Measurements from ENCODE around the gene TRIP10.
"Not testable (repeated sequence)": the region's sequence is repeated elsewhere in the genome, so short reads cannot be mapped to it uniquely, and the experiment has no call there.

TRIP10 gene

DNA sequence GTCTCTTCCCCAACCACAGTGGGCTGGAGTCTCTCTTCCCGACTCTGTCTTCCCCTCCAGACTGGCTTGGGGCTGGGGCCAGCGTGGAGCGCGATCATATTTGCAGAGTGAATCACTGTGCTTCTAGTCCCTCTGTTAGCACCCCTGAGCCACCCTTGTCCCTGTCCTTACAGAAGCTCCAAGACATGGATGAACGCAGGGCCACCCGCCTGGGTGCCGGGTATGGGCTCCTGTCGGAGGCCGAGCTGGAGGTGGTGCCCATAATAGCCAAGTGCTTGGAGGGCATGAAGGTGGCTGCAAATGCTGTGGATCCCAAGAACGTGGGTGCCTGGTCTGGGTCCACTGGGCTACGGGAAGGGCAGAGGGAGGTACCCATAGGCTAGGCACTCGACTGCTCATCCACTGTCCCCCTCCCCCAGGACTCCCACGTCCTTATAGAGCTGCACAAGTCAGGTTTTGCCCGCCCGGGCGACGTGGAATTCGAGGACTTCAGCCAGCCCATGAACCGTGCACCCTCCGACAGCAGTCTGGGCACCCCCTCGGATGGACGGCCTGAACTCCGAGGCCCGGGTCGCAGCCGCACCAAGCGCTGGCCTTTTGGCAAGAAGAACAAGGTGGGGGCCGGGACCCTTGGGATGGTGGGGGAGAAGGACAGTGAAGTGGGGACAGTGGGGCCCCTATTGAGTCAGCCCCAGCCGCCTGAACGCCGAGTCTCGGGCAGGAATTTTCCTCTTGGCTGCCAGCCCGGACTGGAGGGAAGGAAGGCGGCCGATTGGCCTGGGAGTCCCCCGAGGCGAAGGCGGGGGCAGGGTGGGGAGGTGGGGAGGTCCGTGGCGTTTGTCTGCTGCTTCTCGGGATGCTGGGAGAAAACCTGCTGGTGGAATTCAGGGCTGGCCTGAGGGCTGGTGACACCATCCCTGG is 5.2 kb downstream of the TRIP10 start:
- DNase-seq = peak; percentile 10

DNA sequence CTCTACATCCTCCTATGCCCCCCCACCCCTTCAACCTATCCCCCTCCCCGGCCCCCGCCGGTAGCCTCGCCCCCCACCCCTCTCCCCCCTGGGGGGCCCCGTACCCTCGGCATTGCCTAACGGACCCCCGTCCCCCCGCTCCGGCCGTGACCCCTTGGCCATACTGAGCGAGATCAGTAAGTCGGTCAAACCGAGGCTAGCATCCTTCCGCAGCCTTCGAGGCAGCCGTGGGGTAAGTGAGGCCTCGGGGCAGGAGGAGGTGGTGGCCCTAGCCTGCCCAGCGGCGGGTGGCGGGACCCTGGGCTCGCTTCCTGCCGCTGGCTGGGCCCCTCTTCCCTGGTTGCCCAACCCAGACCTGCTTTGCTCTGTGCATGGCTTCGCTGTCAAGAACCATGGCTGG is 6.5 kb downstream of the TRIP10 start:
- no peak for DNase-seq

DNA sequence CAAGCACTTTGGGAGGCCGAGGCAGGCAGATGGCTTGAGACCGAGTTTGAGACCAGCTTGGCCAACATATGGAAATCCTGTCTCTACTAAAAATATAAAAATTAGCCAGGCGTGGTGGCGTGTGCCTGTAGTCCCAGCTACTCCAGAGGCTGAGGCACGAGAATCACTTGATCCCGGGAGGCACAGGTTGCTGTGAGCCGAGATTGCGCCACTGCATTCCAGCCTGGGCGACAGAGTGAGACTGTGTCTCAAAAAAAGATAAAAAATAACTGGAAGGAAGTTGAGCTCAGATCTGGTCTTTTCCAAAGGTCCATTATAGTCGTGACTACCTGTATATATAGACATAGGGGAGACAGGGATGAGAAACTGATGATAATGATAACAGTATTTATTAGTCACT is 9.1 kb downstream of the TRIP10 start:
- DNase-seq = not testable (repeated sequence)

DNA sequence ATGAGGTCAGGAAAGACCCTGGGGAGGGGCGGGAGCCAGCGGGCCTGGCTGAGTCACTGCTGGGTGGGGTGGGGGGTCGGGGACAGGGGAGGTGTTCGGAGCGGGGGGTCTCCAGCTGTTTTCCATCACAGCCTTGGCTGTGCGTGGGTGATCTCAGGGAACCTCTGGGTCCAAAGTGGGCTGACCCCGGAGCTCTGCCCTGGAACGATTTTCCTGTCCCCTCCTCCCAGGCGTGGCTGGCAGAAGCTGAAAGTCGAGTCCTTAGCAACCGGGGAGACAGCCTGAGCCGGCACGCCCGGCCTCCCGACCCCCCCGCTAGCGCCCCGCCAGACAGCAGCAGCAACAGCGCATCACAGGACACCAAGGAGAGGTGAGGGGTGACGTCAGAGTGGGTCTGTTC is 10.6 kb downstream of the TRIP10 start:
- DNase-seq = no peak

DNA sequence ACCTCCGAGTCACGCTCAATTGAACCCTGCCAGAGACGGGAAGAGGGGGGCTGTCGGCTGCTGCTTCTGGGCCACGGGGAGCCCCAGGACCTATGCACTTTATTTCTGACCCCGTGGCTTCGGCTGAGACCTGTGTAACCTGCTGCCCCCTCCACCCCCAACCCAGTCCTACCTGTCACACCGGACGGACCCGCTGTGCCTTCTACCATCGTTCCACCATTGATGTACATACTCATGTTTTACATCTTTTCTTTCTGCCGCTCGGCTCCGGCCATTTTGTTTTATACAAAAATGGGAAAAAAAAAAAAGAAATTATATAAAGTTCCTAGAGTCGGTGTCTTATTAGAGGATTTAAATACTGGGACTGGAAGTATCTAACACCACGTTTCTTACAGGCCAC is 11.7 kb downstream of the TRIP10 start:
- no peak for DNase-seq

DNA sequence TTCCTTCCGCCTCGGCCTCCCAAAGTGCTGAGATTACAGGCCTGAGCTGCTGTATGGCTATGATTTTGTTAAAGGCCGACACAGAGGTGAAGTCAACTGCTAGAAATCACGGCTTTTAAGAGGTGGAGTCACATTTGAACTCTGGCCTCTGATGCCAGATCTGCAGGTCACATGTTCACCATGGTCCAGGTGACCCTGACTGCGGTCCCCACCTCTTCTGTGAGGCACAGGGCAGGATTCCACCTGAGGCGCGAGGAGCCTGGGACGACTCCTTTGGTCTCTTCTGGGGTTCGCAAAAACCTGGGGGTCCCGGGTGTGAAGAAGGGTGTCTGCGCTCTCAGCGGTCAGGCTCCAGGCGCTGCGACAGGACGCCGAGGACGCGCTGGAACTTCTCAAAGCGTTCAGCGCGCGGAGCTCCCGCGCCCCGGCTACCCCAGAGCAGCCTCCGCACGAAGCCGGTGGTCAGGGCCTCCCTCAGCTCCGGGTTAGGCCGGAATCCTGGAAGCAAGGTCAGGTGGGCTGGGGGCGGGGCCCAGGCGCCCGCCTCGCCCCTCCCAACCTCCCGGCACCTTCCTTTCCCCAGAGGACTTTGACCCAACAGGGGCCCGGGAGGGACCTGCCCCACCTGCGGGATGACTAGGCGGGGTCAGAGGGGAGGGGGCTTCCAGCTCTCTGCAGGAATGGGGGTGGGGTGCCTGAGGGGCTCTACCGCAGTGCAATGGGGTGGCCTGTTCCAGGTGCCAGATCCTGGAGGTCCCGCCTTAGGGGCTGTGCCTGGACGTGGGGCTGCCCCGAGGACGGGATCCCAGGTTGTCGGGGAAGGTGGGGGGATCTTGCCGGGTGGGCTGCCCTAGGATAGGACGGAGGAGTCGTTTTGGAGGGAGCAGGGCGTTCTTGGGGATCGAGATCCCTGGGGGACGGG is 13.0 kb downstream of the TRIP10 start:
- no peak for DNase-seq

DNA sequence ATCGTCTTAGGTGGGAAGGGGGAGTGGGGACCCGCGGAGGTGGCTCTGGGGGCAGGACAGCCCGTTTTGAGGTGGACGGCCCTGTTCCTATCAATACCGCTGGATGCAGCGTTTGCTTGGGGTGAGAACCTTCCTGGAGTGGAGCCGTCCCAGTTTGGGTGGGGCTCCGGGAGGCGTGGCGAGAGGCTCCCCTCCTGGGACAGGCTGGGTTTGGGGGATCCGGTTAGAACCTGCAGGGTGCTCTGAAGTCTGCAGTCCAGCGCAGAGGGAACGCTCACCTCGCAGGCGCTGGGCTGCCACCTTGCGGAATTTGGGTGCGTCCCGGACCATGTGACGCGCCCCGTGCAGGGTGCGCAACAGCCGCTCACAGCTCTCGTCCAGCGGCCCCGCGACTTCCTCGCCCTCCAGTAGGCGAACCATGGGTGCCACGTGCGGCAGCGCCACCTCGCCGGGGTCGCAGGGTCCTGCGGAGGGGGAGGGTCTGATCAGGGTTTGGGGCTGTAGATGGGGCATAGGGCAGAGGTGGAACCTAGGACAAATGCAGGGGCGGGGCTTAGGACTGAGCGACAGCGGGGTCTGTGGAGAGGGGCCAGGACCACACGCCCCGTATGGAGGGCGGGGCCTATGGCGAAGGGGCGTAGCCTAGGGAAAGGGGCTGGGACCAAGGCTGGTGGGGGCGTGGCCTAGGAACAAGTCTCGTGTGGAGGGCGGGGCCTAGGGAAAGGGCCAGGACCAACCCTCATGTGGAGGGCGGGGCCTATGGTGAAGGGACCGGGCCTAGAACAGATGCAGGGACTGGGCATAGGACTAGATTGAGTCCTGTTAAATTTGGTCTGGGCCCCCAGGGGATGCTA is 13.9 kb downstream of the TRIP10 start:
- no peak for DNase-seq

DNA sequence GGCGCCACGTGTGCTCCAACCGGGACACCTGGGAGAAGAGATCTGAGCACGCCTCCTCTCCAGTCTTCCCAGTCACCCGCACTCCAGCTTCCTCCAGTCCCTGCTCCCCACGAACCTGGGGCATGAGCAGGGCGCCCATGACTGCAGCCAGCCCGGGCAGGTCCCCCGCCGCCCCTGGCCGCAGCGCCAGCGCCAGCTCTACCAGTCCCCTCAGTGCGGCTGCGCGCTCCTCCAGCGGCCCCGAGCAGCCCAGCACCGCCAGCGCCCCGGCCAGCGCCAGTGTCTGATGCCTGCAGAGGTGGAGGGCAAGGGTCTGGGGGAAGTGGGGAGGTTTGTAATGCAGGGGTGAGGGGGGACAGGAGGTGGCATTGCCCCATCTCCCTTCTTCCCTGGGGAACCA is 14.7 kb downstream of the TRIP10 start:
- DNase-seq = no peak

DNA sequence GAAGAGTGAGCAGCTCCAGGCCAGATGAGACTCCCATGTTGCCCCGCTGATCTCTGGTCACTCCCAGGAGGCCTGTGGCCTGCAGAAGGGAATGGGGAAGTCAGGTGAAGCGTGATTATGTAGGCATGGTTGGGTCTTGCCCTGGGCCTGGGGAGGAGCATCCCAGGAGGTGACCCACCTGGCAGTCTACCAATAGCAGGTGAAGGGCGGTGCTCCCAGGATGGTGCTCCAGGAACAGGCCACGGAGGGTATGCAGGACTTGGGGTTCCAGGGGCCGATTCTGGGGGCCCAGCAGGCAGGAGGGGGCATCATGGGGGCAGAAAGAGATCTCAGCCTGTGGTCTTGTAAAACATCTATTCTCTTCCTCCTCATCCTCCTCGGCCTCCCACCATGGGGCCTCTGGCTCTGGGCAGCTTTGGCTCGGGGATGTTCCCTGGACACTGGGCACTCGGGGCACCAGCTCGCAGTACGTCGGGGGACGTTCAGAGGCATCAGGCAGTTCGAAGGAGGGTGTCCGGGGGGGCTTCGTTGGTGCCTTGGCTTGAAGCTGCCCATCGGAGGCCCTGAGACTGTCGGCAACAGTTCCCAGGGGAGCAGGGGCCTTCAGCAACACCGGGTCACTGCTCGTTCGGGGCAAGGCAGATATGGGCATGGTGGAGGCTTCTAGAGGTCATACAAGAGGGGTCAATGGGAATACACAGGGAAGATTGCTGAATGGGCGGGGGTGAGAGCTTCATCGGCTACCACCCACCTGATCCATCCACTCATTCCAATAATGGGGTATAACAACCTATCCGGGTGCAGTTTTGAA is 15.4 kb downstream of the TRIP10 start:
- no peak for DNase-seq

DNA sequence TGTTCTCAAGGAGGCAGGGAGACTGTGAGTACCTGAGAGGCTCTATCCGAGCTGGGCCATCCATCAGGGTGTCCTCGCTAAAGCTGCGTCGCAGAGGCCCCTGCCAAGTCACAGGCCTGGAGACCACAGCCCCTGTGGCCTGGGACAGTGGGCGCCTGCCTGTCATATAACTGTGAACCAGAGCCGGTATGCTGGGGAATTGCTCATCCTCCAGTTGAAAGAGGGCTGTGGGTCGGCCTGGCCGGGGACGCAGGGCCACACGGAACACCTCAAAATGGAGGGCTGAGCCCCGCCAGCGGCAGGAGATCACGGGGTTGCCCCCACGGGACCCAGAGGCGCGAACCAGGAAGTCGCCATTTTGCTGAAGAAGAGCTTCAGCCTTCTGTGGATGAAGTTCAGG is 21.1 kb downstream of the TRIP10 start:
- DNase-seq = no peak

DNA sequence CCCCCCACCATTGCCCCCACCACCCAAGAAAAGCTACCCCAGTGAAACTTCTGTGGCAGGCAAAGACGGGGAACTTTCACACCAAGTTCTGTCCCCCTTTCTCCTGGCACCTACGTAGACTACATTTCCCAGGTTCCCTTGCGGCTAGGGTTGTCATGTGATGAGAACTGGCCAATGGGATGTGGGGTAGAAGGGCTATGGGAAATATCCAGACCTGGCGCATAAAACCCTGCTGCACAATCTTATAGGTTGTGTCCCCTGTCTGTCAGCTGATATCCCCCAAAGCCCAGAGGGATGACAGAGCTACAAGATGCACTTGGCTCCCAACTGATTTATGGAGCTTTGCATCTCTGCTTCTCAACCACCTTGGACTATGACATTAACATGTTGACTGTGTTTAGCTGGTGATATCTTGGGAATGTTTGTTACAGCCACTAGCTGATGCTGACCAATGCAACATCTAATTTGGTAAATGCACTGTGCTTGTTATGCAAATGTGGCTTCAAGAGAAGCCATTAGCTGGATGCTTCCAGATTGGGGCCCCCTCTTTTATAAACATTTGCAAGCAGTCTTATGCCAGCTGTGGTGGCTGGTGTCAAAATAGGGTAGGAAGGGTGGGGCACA is 21.7 kb downstream of the TRIP10 start:
- no peak for DNase-seq

DNA sequence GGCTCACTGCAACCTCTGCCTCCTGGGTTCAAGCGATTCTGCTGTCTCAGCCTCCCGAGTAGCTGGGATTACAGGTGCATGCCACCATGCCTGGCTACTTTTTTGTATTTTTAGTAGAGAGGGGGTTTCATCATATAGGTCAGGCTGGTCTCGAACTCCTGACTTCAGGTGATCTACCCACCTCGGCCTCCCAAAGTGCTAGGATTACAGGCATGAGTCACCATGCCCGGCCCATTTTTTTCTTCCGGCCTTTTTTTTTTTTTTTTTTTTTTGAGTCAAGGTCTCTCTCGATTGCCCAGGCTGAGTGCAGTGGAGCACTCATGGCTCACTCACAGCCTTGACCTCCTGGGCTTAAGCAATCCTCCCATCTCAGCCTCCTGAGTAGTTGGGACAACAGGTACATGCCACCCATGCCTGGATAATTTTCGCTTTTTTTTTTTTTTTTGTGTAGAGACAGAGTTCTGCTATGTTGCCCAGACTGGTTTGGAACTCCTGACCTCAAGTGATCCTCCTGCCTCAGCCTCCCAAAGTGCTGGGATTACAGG is 22.8 kb downstream of the TRIP10 start:
- DNase-seq = not testable (repeated sequence)

DNA sequence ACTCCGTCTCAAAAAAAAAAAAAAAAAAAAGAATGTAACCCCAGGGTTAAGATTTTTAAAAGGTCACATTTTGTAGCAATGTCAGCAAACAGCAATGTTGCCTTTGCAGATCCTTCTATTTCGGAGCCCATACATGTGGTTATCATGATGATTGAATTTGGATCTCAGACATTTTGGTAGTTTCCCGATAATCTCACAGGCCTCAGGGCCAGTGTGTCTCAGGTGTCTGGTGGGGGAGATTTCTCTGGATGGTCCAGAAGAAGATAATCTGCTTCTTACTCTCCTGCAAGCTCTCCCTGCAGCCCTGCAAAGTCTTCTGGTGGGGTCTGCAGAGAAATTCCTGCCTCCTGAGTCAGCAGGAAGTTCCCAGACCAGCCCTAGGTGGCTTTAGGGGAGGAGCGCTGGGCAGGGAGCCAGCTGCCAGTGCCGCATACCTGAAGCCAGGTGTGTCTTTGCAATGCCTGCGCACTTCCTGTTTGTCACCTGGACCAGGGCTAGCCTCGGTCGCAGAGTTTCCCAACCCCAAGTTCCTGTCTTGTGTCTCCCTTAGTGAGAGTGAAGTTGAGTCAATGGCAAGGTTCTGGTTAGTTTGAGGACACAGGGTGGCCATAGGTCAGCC is 26.4 kb downstream of the TRIP10 start:
- DNase-seq = peak; percentile 41

DNA sequence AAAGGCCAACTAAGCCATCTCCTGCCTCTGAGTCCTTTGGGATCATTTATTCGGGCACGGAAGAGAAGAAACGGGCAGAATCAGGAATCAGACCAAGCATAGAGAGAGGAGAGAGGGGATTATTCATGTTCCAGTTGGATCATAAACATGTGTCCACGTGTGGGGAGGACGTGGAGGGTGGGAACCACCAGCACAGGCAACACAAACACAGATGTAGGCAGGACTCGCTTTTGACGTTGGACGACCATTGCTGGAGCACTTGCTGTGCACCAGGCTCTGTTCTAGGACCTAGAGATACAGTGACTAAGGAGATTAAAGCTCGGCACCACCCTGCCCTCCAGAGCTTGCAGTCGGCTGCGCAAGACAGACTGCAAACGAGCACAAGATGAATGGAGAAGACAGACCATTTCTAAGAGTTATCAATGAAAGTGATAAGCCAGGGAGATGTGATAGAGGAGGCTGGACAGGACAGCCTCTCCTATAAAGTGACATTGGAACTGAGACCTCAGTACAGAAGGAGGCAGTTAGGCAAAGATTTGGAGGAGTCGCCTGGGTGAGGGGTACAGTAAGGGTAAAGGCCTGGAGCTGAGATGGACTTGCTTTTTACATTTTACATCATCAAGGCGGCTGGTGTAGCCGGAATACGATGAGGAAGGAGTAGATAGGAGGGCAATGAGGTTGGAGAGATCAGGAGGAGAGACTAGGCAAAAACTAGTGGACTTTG is 27.0 kb downstream of the TRIP10 start:
- DNase-seq = no peak

DNA sequence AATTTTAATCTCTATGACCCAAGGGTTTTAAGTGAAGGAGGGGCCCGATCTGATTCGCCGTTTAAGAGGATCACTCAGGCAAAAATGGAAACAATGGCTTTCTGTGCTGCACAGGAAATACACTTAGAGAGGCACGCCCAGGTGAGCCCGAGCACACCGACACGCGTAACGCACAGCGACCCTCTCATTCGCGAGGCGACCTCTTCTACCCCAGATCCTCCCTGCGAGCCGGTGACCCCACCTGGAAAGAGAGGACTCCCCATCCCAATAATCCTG is 27.5 kb downstream of the TRIP10 start:
- DNase-seq = no peak

DNA sequence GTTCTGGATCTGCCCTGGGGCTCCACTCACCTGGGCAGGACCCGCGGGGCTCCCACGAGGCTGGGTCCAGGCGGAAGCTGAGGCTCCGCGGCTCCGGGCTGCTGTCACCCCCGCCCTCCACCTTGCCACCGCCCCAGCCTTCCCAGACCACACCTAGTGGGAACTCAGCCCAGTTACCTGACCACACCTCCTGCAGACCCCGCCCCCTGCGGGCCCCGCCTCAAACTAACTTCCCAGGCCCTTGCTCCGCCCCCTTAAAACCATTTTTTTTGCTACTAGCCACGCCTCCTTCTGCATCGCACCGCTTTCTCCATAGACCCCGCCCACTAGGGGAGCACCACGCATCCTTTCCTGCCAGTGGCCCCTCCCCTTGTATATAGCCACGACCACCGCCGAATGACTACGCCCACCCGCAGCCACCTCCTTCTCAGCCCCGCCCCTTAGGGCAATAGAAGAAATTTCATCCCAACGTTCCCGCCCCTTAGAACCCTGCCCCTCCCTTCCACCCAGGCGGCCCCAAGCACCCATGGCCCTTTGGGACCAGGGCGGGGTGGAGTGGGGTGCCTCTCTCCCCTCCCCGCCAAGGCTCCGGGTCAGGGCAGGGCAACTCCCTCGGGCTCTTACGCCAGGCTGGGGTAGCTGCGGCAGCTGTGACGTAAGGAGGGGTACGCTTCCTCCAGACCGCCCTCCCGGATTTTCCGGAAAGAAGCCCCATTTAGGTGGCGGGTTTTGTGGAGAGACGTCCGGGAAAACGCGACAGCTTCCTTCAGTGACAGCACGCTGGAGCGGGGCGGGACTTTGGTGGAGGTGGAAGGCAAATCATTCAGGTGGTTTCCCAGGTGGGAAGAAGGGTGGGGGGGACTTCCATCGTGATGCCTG is 28.1 kb downstream of the TRIP10 start, which contains the start of gene SH2D3A:
Gene SH2D3A (minus strand): TSS at position 79 of the 879 bp plus-strand sequence. CDS start 3,687 bp downstream, outside the sequence.
- DNase-seq = peak; percentile 47

DNA sequence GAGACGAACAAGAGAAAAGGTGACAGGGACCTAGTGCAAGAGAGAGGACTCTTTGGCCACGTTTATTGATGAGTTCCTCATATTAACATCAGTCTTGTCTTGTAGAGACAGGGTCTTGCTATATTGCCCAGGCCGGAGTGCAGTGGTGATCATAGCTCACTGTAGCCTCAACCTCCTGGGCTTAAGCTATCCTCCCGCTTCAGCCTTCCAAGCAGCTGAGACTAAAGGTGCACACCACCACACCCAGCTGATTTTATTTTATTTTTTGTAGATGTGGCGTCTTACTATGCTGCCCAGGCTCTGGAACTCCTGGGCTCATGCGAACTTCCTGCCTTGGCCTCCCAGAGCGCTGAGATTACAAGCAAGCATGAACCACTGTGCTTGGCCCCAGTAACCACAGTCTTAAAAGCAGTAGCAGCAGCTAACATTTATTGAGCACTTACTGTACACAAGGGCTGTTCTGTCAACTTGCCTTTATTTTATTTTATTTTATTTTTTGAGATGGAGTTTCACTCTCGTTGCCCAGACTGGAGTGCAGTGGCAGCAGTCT is 28.8 kb downstream of the TRIP10 start:
- no peak for DNase-seq

DNA sequence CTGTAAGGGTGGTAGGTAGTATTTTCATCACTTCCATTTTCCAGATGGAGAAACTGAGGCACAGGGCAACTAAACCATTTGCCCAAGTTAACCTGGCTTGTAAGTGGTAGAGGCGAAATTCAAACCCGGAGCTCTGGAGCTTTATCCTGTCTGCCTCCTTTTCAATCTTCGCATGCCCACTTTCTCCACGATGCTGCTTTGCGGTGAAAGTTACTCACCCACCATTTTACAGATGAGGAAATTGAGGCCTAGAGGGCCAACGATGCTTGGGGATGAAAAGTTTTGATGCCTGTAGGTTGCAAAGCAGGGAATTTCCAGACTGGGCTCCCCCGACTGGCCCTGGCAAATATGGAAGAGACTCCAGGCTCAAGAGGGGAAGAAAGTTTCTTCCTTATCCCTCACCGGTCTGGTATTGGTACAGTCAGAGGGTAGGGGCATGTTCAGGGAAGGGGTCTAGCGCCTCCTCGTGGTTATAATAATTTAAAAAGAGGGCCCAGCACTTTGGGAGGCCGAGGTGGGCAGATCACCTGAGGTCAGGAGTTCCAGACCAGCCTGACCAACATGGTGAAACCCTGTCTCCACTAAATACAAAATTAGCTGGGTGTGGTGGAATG is 29.6 kb downstream of the TRIP10 start:
- no peak for DNase-seq
